ENCODE data around the gene SULT2B1.

DNA sequence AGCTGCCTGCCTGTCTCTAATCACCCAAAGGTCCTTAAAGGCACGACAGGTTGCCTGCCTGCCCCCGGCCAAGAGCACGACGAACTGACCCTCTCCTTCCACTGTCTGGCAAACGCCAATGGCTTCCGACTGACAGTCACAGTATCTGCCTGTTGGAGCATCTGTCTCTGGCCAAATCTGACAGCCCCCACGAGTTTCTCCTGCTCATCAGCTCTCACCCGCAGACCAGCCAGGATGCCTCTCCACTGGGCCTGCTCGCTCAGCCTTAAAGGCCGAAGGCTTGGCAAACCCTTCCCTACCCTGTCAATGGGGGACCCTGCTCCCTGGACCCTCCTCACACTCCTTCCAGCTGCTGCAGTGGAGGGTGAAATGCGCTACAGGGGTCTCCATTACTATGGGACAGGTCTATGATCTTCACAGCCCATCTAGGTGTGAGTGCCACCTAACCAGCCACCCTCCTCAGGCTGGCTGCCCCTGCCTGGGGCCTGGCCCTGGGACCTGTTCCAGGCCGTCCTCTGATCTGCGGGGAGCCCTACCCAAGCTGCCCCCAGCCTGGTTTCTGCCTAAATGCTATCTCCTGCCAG, 62.0 kb downstream of the SULT2B1 start:
- TF ChIP-seq EP300 (IDR thresholded peaks at IDR 0.05), result no peak
- no peak for TF ChIP-seq CTCF (IDR thresholded peaks at IDR 0.05)
- no peak for TF ChIP-seq POLR2A (IDR thresholded peaks at IDR 0.05; ENCODE audit: low read depth)
- no peak for TF ChIP-seq POLR2AphosphoS5 (IDR thresholded peaks at IDR 0.05)

Data from esophagus muscularis mucosa (tissue), 4 donors.